Measurements from ENCODE around the gene SDC3. TPM values are rescaled to one million over a fixed set of nuclear protein-coding genes. Genes with fewer than 3 reads are reported as not detected.
"Not testable (repeated sequence)": the region's sequence is repeated elsewhere in the genome, so short reads cannot be mapped to it uniquely, and the experiment has no call there.

SDC3 gene
- total RNA-seq, 1 experiment from 2014 or later: 32.3 TPM

- ATAC-seq (no peak), DNase-seq (ENCODE audit: low spot score) (no peak)
- peaks cover 9% of the 10 kb centered on the region for H3K4me1 Mint-ChIP-seq
- TF ChIP-seq ZNF281 (CRISPR knock-in tag; IDR thresholded peaks at IDR 0.05): no peak
- no peak for TF ChIP-seq E2F5 (CRISPR knock-in tag; IDR thresholded peaks at IDR 0.05)
- no peak for TF ChIP-seq MYBL2 (CRISPR knock-in tag; IDR thresholded peaks at IDR 0.05)
- TF ChIP-seq ZBTB21 (CRISPR knock-in tag; IDR thresholded peaks at IDR 0.05; ENCODE audit: borderline replicate concordance): no peak
- no peak for TF ChIP-seq ZNF416 (CRISPR knock-in tag; IDR thresholded peaks at IDR 0.05)
- TF ChIP-seq ZNF232 (CRISPR knock-in tag; IDR thresholded peaks at IDR 0.05): no peak
- TF ChIP-seq, protein P1, sequence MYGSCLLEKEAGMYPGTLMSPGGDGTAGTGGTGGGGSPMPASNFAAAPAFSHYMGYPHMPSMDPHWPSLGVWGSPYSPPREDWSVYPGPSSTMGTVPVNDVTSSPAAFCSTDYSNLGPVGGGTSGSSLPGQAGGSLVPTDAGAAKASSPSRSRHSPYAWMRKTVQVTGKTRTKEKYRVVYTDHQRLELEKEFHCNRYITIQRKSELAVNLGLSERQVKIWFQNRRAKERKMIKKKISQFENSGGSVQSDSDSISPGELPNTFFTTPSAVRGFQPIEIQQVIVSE (CRISPR knock-in tag; IDR thresholded peaks at IDR 0.05; ENCODE audit: borderline replicate concordance): no peak
- TF ChIP-seq RELA (CRISPR knock-in tag; IDR thresholded peaks at IDR 0.05; ENCODE audit: borderline replicate concordance): no peak
- no peaks in the 10 kb centered on the region for H3K27me3 Mint-ChIP-seq (ENCODE audit: low read depth)
- POLR2A ChIA-PET: no interaction called here
- peaks cover 70% of the 10 kb centered on the region for H3K36me3 Mint-ChIP-seq
- no peak overlapping the region for H3K27ac Mint-ChIP-seq
- no peaks in the 10 kb centered on the region for H3K9me3 Mint-ChIP-seq
- no peak overlapping the region for H3K4me3 Mint-ChIP-seq
- CTCF ChIA-PET: no interaction called here
These were observed 28.1 kb upstream of the SDC3 start for GRCh38 chr1:30936541-30937171.

GRCh38 chr1:30935758-30936157, 27.2 kb upstream of the SDC3 start:
- H3K4me1 Mint-ChIP-seq; CTCF ChIA-PET; H3K4me3 Mint-ChIP-seq; ATAC-seq; POLR2A ChIA-PET; H3K27me3 Mint-ChIP-seq (ENCODE audit: low read depth); H3K27ac Mint-ChIP-seq; DNase-seq (ENCODE audit: low spot score); H3K9me3 Mint-ChIP-seq: not testable (repeated sequence)
- peaks cover 64% of the 10 kb centered on the region for H3K36me3 Mint-ChIP-seq

DNA sequence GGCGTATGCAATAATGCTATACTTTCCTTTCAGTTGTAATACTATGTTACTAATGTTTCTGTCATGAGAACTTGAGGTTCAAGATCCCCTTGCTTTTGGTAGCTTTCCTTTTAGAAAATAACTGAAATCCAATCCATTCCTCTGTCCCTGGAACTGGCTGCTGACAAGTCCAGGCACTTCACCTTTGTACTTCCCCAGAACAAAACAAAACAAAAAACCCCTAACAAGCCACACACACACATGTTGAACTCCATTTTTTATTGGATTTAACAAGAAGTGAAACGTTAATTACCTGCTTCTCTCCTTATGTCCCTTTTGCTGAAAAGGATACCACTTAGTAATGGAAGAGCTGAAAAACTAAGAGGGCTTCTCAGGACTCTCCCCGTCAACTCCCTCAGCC, 26.1 kb upstream of the SDC3 start:
- ATAC-seq (no peak), DNase-seq (ENCODE audit: low spot score) (no peak)
- H3K9me3 Mint-ChIP-seq: no peaks in the 10 kb centered on the region
- no peaks in the 10 kb centered on the region for H3K27me3 Mint-ChIP-seq (ENCODE audit: low read depth)
- POLR2A ChIA-PET: no interaction called here
- H3K4me1 Mint-ChIP-seq: peaks cover 9% of the 10 kb centered on the region
- H3K4me3 Mint-ChIP-seq: no peak overlapping the region
- CTCF ChIA-PET: interaction anchor here (0.5 to 2.3 kb wide), 4 partner anchors 115 to 155 kb away, joined by 3 to 9 read pairs (median 4); no protein-coding TSS in a partner anchor
- peak overlapping the region; percentile 73 for H3K27ac Mint-ChIP-seq
- peaks cover 53% of the 10 kb centered on the region for H3K36me3 Mint-ChIP-seq
- TF ChIP-seq, protein P2, sequence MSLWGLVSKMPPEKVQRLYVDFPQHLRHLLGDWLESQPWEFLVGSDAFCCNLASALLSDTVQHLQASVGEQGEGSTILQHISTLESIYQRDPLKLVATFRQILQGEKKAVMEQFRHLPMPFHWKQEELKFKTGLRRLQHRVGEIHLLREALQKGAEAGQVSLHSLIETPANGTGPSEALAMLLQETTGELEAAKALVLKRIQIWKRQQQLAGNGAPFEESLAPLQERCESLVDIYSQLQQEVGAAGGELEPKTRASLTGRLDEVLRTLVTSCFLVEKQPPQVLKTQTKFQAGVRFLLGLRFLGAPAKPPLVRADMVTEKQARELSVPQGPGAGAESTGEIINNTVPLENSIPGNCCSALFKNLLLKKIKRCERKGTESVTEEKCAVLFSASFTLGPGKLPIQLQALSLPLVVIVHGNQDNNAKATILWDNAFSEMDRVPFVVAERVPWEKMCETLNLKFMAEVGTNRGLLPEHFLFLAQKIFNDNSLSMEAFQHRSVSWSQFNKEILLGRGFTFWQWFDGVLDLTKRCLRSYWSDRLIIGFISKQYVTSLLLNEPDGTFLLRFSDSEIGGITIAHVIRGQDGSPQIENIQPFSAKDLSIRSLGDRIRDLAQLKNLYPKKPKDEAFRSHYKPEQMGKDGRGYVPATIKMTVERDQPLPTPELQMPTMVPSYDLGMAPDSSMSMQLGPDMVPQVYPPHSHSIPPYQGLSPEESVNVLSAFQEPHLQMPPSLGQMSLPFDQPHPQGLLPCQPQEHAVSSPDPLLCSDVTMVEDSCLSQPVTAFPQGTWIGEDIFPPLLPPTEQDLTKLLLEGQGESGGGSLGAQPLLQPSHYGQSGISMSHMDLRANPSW (CRISPR knock-in tag; conservative IDR thresholded peaks at IDR 0.05; ENCODE audit: low read depth): no peak
- TF ChIP-seq ZNF263 (CRISPR knock-in tag; IDR thresholded peaks at IDR 0.05; ENCODE audit: low read depth) (no peak), USF1 (CRISPR knock-in tag; IDR thresholded peaks at IDR 0.05) (no peak), JUN (CRISPR knock-in tag; IDR thresholded peaks at IDR 0.05) (no peak), OVOL2 (CRISPR knock-in tag; IDR thresholded peaks at IDR 0.05; ENCODE audit: borderline replicate concordance) (no peak), ZNF425 (CRISPR knock-in tag; conservative IDR thresholded peaks at IDR 0.05) (no peak), MAX (CRISPR knock-in tag; IDR thresholded peaks at IDR 0.05) (no peak), GTF2I (CRISPR knock-in tag; conservative IDR thresholded peaks at IDR 0.05) (no peak), CREM (CRISPR knock-in tag; IDR thresholded peaks at IDR 0.05) (no peak), IRF2 (CRISPR knock-in tag; IDR thresholded peaks at IDR 0.05; ENCODE audit: borderline replicate concordance, low read depth) (no peak)
- TF ChIP-seq, protein P3, sequence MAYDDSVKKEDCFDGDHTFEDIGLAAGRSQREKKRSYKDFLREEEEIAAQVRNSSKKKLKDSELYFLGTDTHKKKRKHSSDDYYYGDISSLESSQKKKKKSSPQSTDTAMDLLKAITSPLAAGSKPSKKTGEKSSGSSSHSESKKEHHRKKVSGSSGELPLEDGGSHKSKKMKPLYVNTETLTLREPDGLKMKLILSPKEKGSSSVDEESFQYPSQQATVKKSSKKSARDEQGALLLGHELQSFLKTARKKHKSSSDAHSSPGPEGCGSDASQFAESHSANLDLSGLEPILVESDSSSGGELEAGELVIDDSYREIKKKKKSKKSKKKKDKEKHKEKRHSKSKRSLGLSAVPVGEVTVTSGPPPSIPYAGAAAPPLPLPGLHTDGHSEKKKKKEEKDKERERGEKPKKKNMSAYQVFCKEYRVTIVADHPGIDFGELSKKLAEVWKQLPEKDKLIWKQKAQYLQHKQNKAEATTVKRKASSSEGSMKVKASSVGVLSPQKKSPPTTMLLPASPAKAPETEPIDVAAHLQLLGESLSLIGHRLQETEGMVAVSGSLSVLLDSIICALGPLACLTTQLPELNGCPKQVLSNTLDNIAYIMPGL (CRISPR knock-in tag; IDR thresholded peaks at IDR 0.05): no peak

Measured in WTC11 (cell line).